ENCODE data around the gene FHAD1.

DNA sequence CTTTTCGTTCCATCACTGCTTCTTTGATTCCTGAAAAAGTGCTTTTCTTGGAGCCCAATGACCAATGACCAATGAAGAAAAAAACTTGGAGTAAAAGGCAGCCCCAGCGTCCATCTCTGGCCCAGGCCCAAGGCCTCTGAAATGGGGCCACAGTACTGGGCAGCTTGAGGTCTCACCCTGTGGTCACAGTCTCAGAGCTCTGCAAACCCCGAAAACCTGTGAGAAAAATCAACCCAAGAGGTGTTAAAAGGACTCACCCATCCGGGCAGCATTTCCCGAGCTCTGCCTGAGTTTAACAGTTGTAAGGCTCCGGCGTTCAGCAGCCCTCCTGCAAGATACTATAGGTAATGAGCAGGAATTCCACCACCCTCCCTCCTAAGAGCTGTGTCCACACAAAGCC, 160.6 kb downstream of the FHAD1 start:
- TF ChIP-seq, protein P1, sequence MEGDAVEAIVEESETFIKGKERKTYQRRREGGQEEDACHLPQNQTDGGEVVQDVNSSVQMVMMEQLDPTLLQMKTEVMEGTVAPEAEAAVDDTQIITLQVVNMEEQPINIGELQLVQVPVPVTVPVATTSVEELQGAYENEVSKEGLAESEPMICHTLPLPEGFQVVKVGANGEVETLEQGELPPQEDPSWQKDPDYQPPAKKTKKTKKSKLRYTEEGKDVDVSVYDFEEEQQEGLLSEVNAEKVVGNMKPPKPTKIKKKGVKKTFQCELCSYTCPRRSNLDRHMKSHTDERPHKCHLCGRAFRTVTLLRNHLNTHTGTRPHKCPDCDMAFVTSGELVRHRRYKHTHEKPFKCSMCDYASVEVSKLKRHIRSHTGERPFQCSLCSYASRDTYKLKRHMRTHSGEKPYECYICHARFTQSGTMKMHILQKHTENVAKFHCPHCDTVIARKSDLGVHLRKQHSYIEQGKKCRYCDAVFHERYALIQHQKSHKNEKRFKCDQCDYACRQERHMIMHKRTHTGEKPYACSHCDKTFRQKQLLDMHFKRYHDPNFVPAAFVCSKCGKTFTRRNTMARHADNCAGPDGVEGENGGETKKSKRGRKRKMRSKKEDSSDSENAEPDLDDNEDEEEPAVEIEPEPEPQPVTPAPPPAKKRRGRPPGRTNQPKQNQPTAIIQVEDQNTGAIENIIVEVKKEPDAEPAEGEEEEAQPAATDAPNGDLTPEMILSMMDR (IDR thresholded peaks at IDR 0.05 in 2 of 3, conservative IDR thresholded peaks at IDR 0.05 in 1 of 3; ENCODE audit: borderline replicate concordance in 1 of 3, insufficient read depth in 1 of 3, low read depth in 2 of 3, low read length in 2 of 3): no peak
- TF ChIP-seq, protein P2, sequence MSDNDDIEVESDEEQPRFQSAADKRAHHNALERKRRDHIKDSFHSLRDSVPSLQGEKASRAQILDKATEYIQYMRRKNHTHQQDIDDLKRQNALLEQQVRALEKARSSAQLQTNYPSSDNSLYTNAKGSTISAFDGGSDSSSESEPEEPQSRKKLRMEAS (IDR thresholded peaks at IDR 0.05): no peak
- TF ChIP-seq EGR1 (IDR thresholded peaks at IDR 0.05; ENCODE audit: low read depth) (no peak), JUND (IDR thresholded peaks at IDR 0.05) (no peak), EZH2 (IDR thresholded peaks at IDR 0.05) (no peak), POLR2A (IDR thresholded peaks at IDR 0.05; ENCODE audit: borderline replicate concordance, extremely low read depth, insufficient read depth, insufficient read length) (no peak), EZH2phosphoT487 (IDR thresholded peaks at IDR 0.05; ENCODE audit: borderline replicate concordance) (no peak)

All from HCT116 (cell line).